HepG2 (cell line): ENCODE measurements around the gene MBNL3. TPM values are rescaled to one million over a fixed set of nuclear protein-coding genes. Genes with fewer than 3 reads are reported as not detected.

Source experiments
- ATAC-seq: fragments of 200-7000 bp; cut with Tn5 transposase; 3 replicates; pipeline ENCODE4 v1.9.1; 2020; ENCODE audit warnings: mild to moderate bottlenecking, moderate library complexity
- BruUV-seq: library from RNA; stranded (reverse); fragments of 400-500 nt; replicated peaks from 2 replicates; lab custom pipeline; 2021; lab: Mats Ljungman, UMichigan
- CTCF ChIA-PET: fragments of 300-600 bp; formaldehyde crosslinking; extraction: SDS; loops from one replicate; lab custom pipeline; 2021; ENCODE audit warnings: low total read pairs, inconsistent platforms, low intra/inter-chr PET ratio; lab: Yijun Ruan, JAX
- POLR2A ChIA-PET: fragments of 350-600 bp; sonication (Branson Sonifier 250); formaldehyde crosslinking; loops from one replicate; lab custom pipeline; 2020; ENCODE audit warnings: antibody characterized with exemption, inconsistent platforms; lab: Yijun Ruan, JAX
- DNase-seq: peaks from one replicate; pipeline ENCODE4 v3.0.0-alpha.2; 2015; ENCODE audit warnings: low spot score
- FAIRE-seq: peaks from 3 replicates; lab custom pipeline; 2011; peaks lifted over from hg19 to GRCh38; lab: Jason Lieb, UNC
- H2AFZ ChIP-seq: one replicate; pipeline ENCODE4 v1.6.1; 2011; ENCODE audit warnings: low read length, inconsistent platforms
- H3K27ac ChIP-seq: fragments of 300-600 bp; 3 replicates; pipeline ENCODE4 v1.8.0; 2011; ENCODE audit warnings: mixed run types, mild to moderate bottlenecking, mixed read lengths, low read length, inconsistent platforms; ENCODE audit not compliant: insufficient read depth; ENCODE audit errors: extremely low read length
- H3K27me3 ChIP-seq, 2 experiments: fragments of 200-600 bp in 1 of 2; 2 replicates in 1 of 2; 3 replicates in 1 of 2; pipeline versions ENCODE4 v1.6.0 to v1.8.0; 2011; ENCODE audit warnings: low read length in 2 of 2, mild to moderate bottlenecking in 2 of 2, moderate library complexity in 2 of 2, inconsistent platforms in 1 of 2; ENCODE audit not compliant: insufficient read depth in 2 of 2, control insufficient read depth in 1 of 2
- H3K36me3 ChIP-seq, 2 experiments: fragments of 200-600 bp in 1 of 2; replicated peaks in 1 of 2; 2 replicates in 1 of 2; 3 replicates in 1 of 2; pipeline versions ENCODE4 v1.5.1 to v1.8.0; 2011; ENCODE audit warnings: low read length in 2 of 2, inconsistent platforms in 1 of 2; ENCODE audit not compliant: insufficient read depth in 2 of 2, control insufficient read depth in 1 of 2
- H3K4me1 ChIP-seq: 2 replicates; pipeline ENCODE4 v1.5.1; 2012; ENCODE audit warnings: low read length, inconsistent platforms; ENCODE audit not compliant: insufficient read depth
- H3K4me2 ChIP-seq: 2 replicates; pipeline ENCODE4 v1.6.0; 2011; ENCODE audit warnings: low read depth, low read length, inconsistent platforms
- H3K4me3 ChIP-seq, 3 experiments: fragments of 200-600 bp in 1 of 3; sonication (generic), shearing (Covaris generic) in 1 of 3; replicated peaks in 1 of 3; 2 replicates each; pipeline ENCODE4 v1.5.1; 2011 to 2016; ENCODE audit warnings: low read length in 3 of 3, inconsistent platforms in 2 of 3, low read depth in 2 of 3, mild to moderate bottlenecking in 2 of 3, control low read depth in 1 of 3, mixed read lengths in 1 of 3; ENCODE audit not compliant: insufficient read depth in 1 of 3
- H3K79me2 ChIP-seq: one replicate; pipeline ENCODE4 v1.6.1; 2011; ENCODE audit warnings: low read length, inconsistent platforms; ENCODE audit not compliant: insufficient read depth
- H3K9ac ChIP-seq: 2 replicates; pipeline ENCODE4 v1.6.0; 2011; ENCODE audit warnings: mild to moderate bottlenecking, low read depth, low read length, inconsistent platforms; ENCODE audit not compliant: insufficient read depth
- H3K9me3 ChIP-seq: 2 replicates; pipeline ENCODE4 v1.5.1; 2012; ENCODE audit warnings: mild to moderate bottlenecking, low read length
- H4K20me1 ChIP-seq: 2 replicates; pipeline ENCODE4 v1.6.0; 2011; ENCODE audit warnings: inconsistent platforms, mild to moderate bottlenecking, low read length, moderate library complexity; ENCODE audit not compliant: insufficient read depth
- ATF5 ChIP-seq: sonication (generic); formaldehyde crosslinking; IDR thresholded peaks from 2 replicates; pipeline ENCODE4 v1.4.0; 2020; ENCODE audit warnings: mild to moderate bottlenecking, low read depth, missing genetic modification reagents
- DZIP1 ChIP-seq: sonication (generic); formaldehyde crosslinking; IDR thresholded peaks from 2 replicates; pipeline ENCODE4 v1.5.0; 2020; ENCODE audit warnings: mild to moderate bottlenecking, missing genetic modification reagents
- HINFP ChIP-seq: sonication (generic); formaldehyde crosslinking; IDR thresholded peaks from 2 replicates; pipeline ENCODE4 v1.4.0; 2020; ENCODE audit warnings: low read depth, mild to moderate bottlenecking, missing genetic modification reagents
- HNRNPUL1 ChIP-seq: fragments of 200-400 bp; formaldehyde crosslinking; IDR thresholded peaks from 2 replicates; pipeline ENCODE4 v1.6.1; 2017; ENCODE audit warnings: low read depth, mild to moderate bottlenecking, low read length, moderate library complexity
- KDM2A ChIP-seq: sonication (generic); formaldehyde crosslinking; IDR thresholded peaks from 2 replicates; pipeline ENCODE4 v1.4.0; 2020; ENCODE audit warnings: low read depth, missing genetic modification reagents, borderline replicate concordance
- KLF9 ChIP-seq: IDR thresholded peaks from 2 replicates; pipeline ENCODE4 v1.6.1; 2016; ENCODE audit warnings: low read depth
- MTA1 ChIP-seq: sonication (generic); formaldehyde crosslinking; IDR thresholded peaks from 2 replicates; pipeline ENCODE4 v1.4.0; 2020; ENCODE audit warnings: missing genetic modification reagents, mild to moderate bottlenecking, borderline replicate concordance
- SMARCE1 ChIP-seq: fragments of 450-650 bp; IDR thresholded peaks from 2 replicates; pipeline ENCODE4 v1.6.1; 2017; ENCODE audit warnings: borderline replicate concordance
- U2AF2 ChIP-seq: fragments of 200-400 bp; formaldehyde crosslinking; IDR thresholded peaks from 2 replicates; pipeline ENCODE4 v1.6.1; 2017; ENCODE audit warnings: low read depth, mild to moderate bottlenecking, low read length
- USF2 ChIP-seq, 2 experiments: sonication (generic) in 1 of 2; formaldehyde crosslinking in 1 of 2; IDR thresholded peaks; 2 replicates each; pipeline versions ENCODE4 v1.5.1 to v1.6.1; 2011 to 2020; ENCODE audit warnings: borderline replicate concordance in 1 of 2, low read depth in 1 of 2, low read length in 1 of 2, mild to moderate bottlenecking in 1 of 2, missing genetic modification reagents in 1 of 2, moderate library complexity in 1 of 2
- ZNF280B ChIP-seq: sonication (generic); formaldehyde crosslinking; IDR thresholded peaks from 2 replicates; pipeline ENCODE4 v1.5.0; 2020; ENCODE audit warnings: missing genetic modification reagents, mild to moderate bottlenecking, borderline replicate concordance
- ZNF383 ChIP-seq: sonication (generic); formaldehyde crosslinking; IDR thresholded peaks from 2 replicates; pipeline ENCODE4 v1.4.0; 2020; ENCODE audit warnings: missing genetic modification reagents, mild to moderate bottlenecking, borderline replicate concordance
- WGBS: methylation state at CpG from one replicate; pipeline ENCODE4 v1.1.6; 2017; ENCODE audit warnings: low lambda C conversion rate; 5-methylcytosine and 5-hydroxymethylcytosine counted together
- in situ Hi-C: cut with HindIII; loops from 2 replicates; pipeline ENCODE4 v1.10.0; 2017; ENCODE audit warnings: low pct_unique_long_range_greater_than_20kb; ENCODE audit not compliant: extremely low pct_ligation_motif_present
- intact Hi-C: fragments of 100-400 bp; cut with micrococcal nuclease; formaldehyde crosslinking; loops from one replicate; pipeline ENCODE4 v1.10.0; 2022; ENCODE audit not compliant: unreplicated experiment
- polyA plus RNA-seq, 8 experiments: library from polyadenylated mRNA; depleted of rRNA in 3 of 8; stranded (reverse) in 7 of 8; unstranded in 1 of 8; fragments of >200 nt; fragmentation: Illumina TruSeq in 4 of 8; extraction: Trizol in 4 of 8; gene quantifications; 2 replicates each; pipeline versions ENCODE4 v1.2.1 to v1.2.3, GENCODE V29; 2011 to 2016; ENCODE audit warnings: low read depth in 4 of 8, missing spikeins in 1 of 8, mixed read lengths in 1 of 8; ENCODE audit not compliant: insufficient read depth in 1 of 8
- total RNA-seq, 5 experiments: library from RNA; depleted of rRNA; stranded (reverse); fragments of >200 nt; fragmentation: Illumina TruSeq; extraction: Trizol; gene quantifications; 2 replicates each; pipeline ENCODE4 v1.2.3, GENCODE V29; 2016; ENCODE audit warnings: low read depth in 1 of 5

Gene MBNL3
- total and polyA plus RNA-seq, 2 of the 13 experiments (the other 11 are each of a cell fraction or from before 2014, with no cell fraction given), result 155 to 257 TPM

GRCh38 chrX:132533409-132533808 lies 44.6 kb upstream of the MBNL3 start:
- FAIRE-seq, result no peak
- Histone ChIP-seq H3K9me3 (no peaks in the 10 kb centered on the region), H3K4me1 (peaks cover 37% of the 10 kb centered on the region), H4K20me1 (no peaks in the 10 kb centered on the region), H2AFZ (no peak overlapping the region), H3K79me2 (no peaks in the 10 kb centered on the region), H3K27me3 (no peaks in the 10 kb centered on the region), H3K4me2 (0 out of 2 replicates have a peak overlapping the region, but pooled peaks have one; percentile 49), H3K9ac (no peak overlapping the region), H3K27ac (peak overlapping the region; percentile 48)
- in situ Hi-C loops, result no loop called here
- peak; percentile 4 for DNase-seq
- no TSS peak for BruUV-seq
- POLR2A ChIA-PET, result interaction anchor here (1.0 to 1.6 kb wide), 4 partner anchors 28 to 57 kb away, joined by 3 to 5 read pairs (median 4); no protein-coding TSS in a partner anchor
- 0% methylated on average over 1 of the region's 2 CpGs for WGBS
- intact Hi-C loops, result loop anchor here (1.0 kb wide), 1 partner anchor 57 kb away; no protein-coding TSS in a partner anchor
- TF ChIP-seq ATF5 (CRISPR knock-in tag) (no peak), SMARCE1 (no peak), HINFP (CRISPR knock-in tag) (no peak), KLF9 (CRISPR knock-in tag) (no peak), ZNF280B (CRISPR knock-in tag) (no peak), USF2 (IDR thresholded peaks at IDR 0.05; ENCODE audit: low read depth, low read length) (no peak), USF2 (CRISPR knock-in tag; IDR thresholded peaks at IDR 0.05; ENCODE audit: borderline replicate concordance) (no peak), DZIP1 (CRISPR knock-in tag) (no peak), KDM2A (CRISPR knock-in tag) (no peak), MTA1 (no peak), U2AF2 (no peak), ZNF383 (CRISPR knock-in tag) (no peak), HNRNPUL1 (no peak)
- TF ChIP-seq, all 625 proteins: peak for 0
- Histone ChIP-seq H3K36me3 (no peaks in the 10 kb centered on the region), H3K4me3 (no peak overlapping the region)
- ATAC-seq, result peak; percentile 54; the same call in 2 of the 3 replicates
- CTCF ChIA-PET, result no interaction called here
